Activated gamma-delta T cell (primary cell): ENCODE measurements around the gene ADAD2.

Source experiments
- DNase-seq: peaks from one replicate; lab custom pipeline; 2025; lab: John Stamatoyannopoulos, UW

ADAD2 gene

DNA sequence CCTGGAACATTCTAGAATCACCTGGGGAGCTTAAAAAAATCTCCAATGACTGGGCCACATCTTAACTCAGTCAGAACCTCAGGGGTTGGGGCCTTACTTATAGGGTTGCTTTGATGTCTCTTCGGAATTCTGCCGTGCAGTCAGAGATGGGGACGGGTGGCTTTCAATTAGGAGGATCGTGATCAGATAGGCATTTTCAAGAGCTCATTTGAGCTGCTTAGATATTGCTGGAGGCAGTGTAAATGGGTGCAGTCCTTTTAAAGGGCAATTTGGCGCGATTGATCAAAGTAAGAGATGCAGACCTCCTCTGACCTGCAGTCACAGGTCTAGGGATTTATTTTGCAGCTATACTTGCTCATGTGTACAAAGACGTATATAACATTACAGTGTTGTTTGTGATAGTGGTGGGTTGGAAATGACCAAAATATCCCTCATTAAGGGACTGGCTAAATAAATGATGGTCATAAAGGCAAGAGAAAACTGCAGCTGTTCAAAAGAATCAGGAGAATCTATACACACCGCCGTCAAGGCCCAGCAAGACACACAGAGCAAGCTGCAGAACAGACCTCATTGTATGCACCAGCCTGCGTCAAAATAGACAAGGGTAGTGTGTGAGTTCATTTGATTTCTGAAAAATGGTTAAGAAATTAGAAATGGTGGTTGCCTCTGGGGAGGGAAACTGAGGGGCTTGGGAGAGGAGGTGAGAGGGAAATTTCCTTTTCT is 55.2 kb downstream of the ADAD2 start:
- DNase-seq, result no peak

DNA sequence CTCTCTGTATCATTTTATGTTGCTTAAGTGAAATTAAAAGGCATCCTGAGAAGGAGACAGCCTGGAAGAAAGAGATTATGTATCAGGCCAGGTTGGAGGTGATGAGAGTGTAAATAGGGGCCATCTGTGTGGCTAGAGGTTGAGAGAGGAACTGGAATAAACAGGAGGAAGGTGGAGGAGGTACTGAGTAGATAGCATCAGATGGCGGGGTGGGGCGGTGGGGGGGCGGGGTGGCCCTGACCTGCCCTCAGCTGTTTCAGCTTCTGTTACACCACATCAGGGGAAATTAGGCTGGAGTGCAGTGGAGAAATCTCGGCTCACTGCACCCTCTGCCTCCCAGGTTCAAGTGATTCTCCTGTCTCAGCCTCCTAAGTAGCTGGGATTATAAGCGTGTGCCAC is 55.7 kb downstream of the ADAD2 start:
- no peak for DNase-seq
